Endodermal cell (in vitro differentiated cells): Measurements from ENCODE around the gene CYTH2. TPM values are rescaled to one million over a fixed set of nuclear protein-coding genes. Genes with fewer than 3 reads are reported as not detected.
A peak's percentile ranks its signal among the peaks of the same experiment; 100 is the strongest.

Experiments used
- DNase-seq: peaks from one replicate; pipeline ENCODE4 v3.0.0-alpha.2; 2017
- H3K27ac ChIP-seq: 2 replicates; pipeline ENCODE4 v1.5.1; 2013; ENCODE audit warnings: mild to moderate bottlenecking, low read depth, low read length, moderate library complexity
- H3K27me3 ChIP-seq: 2 replicates; pipeline ENCODE4 v1.6.1; 2013; ENCODE audit warnings: mild to moderate bottlenecking, low read length, moderate library complexity; ENCODE audit not compliant: insufficient read depth, control insufficient read depth, poor library complexity, severe bottlenecking
- H3K36me3 ChIP-seq: 2 replicates; pipeline ENCODE4 v1.7.0; 2013; ENCODE audit warnings: mild to moderate bottlenecking, low read length, moderate library complexity; ENCODE audit not compliant: control insufficient read depth, insufficient read depth
- H3K4me1 ChIP-seq: one replicate; pipeline ENCODE4 v1.7.0; 2013; ENCODE audit warnings: low read length; ENCODE audit not compliant: control insufficient read depth, insufficient read depth
- H3K4me3 ChIP-seq: 2 replicates; pipeline ENCODE4 v1.5.1; 2013; ENCODE audit warnings: mild to moderate bottlenecking, low read length, moderate library complexity
- H3K9ac ChIP-seq: 2 replicates; pipeline ENCODE4 v1.6.1; 2013; ENCODE audit warnings: mild to moderate bottlenecking, low read length, moderate library complexity; ENCODE audit not compliant: poor library complexity, severe bottlenecking; ENCODE audit errors: extremely low read depth
- H3K9me3 ChIP-seq: 2 replicates; pipeline ENCODE4 v1.6.1; 2013; ENCODE audit warnings: mild to moderate bottlenecking, low read length, moderate library complexity; ENCODE audit not compliant: control insufficient read depth
- H3K27ac Mint-ChIP-seq: 2 replicates; pipeline ENCODE4 v1.8.0; 2020; ENCODE audit warnings: mixed read lengths
- H3K27me3 Mint-ChIP-seq: 2 replicates; pipeline ENCODE4 v1.8.0; 2021; ENCODE audit warnings: mild to moderate bottlenecking, mixed read lengths; ENCODE audit not compliant: insufficient read depth
- H3K36me3 Mint-ChIP-seq: 2 replicates; pipeline ENCODE4 v1.8.0; 2020; ENCODE audit warnings: low read depth, mixed read lengths
- H3K4me1 Mint-ChIP-seq: 2 replicates; pipeline ENCODE4 v1.8.0; 2020; ENCODE audit warnings: mixed read lengths
- H3K4me3 Mint-ChIP-seq: 2 replicates; pipeline ENCODE4 v1.8.0; 2020; ENCODE audit warnings: mild to moderate bottlenecking, moderate library complexity, mixed read lengths
- H3K9me3 Mint-ChIP-seq: 2 replicates; pipeline ENCODE4 v1.8.0; 2020; ENCODE audit warnings: mild to moderate bottlenecking, mixed read lengths
- CTCF ChIP-seq: fragments of 200-600 bp; sonication (generic); conservative IDR thresholded peaks from 2 replicates; pipeline ENCODE4 v1.5.0; 2021; ENCODE audit warnings: antibody characterized with exemption, mild to moderate bottlenecking
- WGBS, 2 experiments: methylation state at CpG; one replicate each; pipeline versions ENCODE4 v1.1.5 to v1.1.7; 2013; ENCODE audit warnings: missing lambda C conversion rate in 2 of 2, mixed read lengths in 1 of 2; ENCODE audit not compliant: insufficient coverage in 1 of 2, insufficient read length in 1 of 2; 5-methylcytosine and 5-hydroxymethylcytosine counted together
- total RNA-seq, 2 donors: library from RNA; stranded (reverse); fragmentation: NEBNext Ultra II Directional in 1 of 2; extraction: Animal tissue kit (Norgen Biotek cat#: 25700) in 1 of 2; gene quantifications; 2 replicates in 1 of 2; 3 replicates in 1 of 2; pipeline ENCODE4 v1.2.1, GENCODE V29; 2021

Gene CYTH2
- total RNA-seq, 2 donors from 2014 or later: 106 to 133 TPM

- H3K4me3 Mint-ChIP-seq: peak overlapping the region; percentile 72
- peak overlapping the region; percentile 95 for H3K27ac Mint-ChIP-seq
- no peaks in the 10 kb centered on the region for H3K27me3 ChIP-seq
Measured at GRCh38 chr19:48500830-48501493, 31.8 kb downstream of the CYTH2 start.

GRCh38 chr19:48501494-48502349 is 32.6 kb downstream of the CYTH2 start:
- Mint-ChIP-seq H3K36me3 (no peaks in the 10 kb centered on the region), H3K27ac (peak overlapping the region; percentile 95), H3K4me1 (peaks cover 6% of the 10 kb centered on the region), H3K9me3 (no peaks in the 10 kb centered on the region), H3K4me3 (peak overlapping the region; percentile 72), H3K27me3 (peaks cover 10% of the 10 kb centered on the region)
- Histone ChIP-seq H3K9ac (no peak overlapping the region), H3K4me3 (peak overlapping the region; percentile 83), H3K27me3 (no peaks in the 10 kb centered on the region), H3K9me3 (no peaks in the 10 kb centered on the region), H3K36me3 (no peaks in the 10 kb centered on the region), H3K27ac (no peak overlapping the region), H3K4me1 (no peaks in the 10 kb centered on the region)
- WGBS, 2 experiments: 2 to 3% methylated on average over 7 to 20 of the region's 20 CpGs
- TF ChIP-seq CTCF: no peak
- DNase-seq: peak; percentile 100

More at GRCh38 chr19:48500830-48501493, 31.8 kb downstream of the CYTH2 start:
- H3K27ac ChIP-seq: no peak overlapping the region
- H3K9ac ChIP-seq: no peak overlapping the region
- 52 to 58% methylated on average over 21 to 32 of the region's 32 CpGs for WGBS, 2 experiments
- no peaks in the 10 kb centered on the region for H3K36me3 ChIP-seq
- H3K27me3 Mint-ChIP-seq: peaks cover 10% of the 10 kb centered on the region
- peak overlapping the region; percentile 83 for H3K4me3 ChIP-seq
- H3K4me1 ChIP-seq: no peaks in the 10 kb centered on the region
- no peaks in the 10 kb centered on the region for H3K9me3 Mint-ChIP-seq
- DNase-seq: peak; percentile 57
- no peaks in the 10 kb centered on the region for H3K36me3 Mint-ChIP-seq
- no peak for TF ChIP-seq CTCF
- H3K9me3 ChIP-seq: no peaks in the 10 kb centered on the region
- peaks cover 6% of the 10 kb centered on the region for H3K4me1 Mint-ChIP-seq

- no peaks in the 10 kb centered on the region for H3K36me3 Mint-ChIP-seq
- no peak for DNase-seq
Measured at GRCh38 chr19:48502350-48503018, 33.3 kb downstream of the CYTH2 start.

More at GRCh38 chr19:48502350-48503018, 33.3 kb downstream of the CYTH2 start:
- Histone ChIP-seq H3K4me1 (no peaks in the 10 kb centered on the region), H3K9me3 (no peaks in the 10 kb centered on the region), H3K36me3 (no peaks in the 10 kb centered on the region), H3K27me3 (no peaks in the 10 kb centered on the region), H3K27ac (no peak overlapping the region), H3K9ac (no peak overlapping the region), H3K4me3 (peak overlapping the region; percentile 74)
- peaks cover 10% of the 10 kb centered on the region for H3K27me3 Mint-ChIP-seq
- WGBS, 2 experiments: 32% methylated on average over 20 to 27 of the region's 27 CpGs
- no peaks in the 10 kb centered on the region for H3K9me3 Mint-ChIP-seq
- peak overlapping the region; percentile 80 for H3K27ac Mint-ChIP-seq
- H3K4me1 Mint-ChIP-seq: peaks cover 6% of the 10 kb centered on the region
- TF ChIP-seq CTCF: no peak
- H3K4me3 Mint-ChIP-seq: peak overlapping the region; percentile 42
